ENCODE measurements around the gene RAB30. TPM values are rescaled to one million over a fixed set of nuclear protein-coding genes. Genes with fewer than 3 reads are reported as not detected.
A peak's percentile ranks its signal among the peaks of the same experiment; 100 is the strongest.

RAB30 gene
- total RNA-seq, 2 experiments from 2014 or later = 76.2 to 79.2 TPM

GRCh38 chr11:83079820-83080219, 8.1 kb upstream of the RAB30 start:
- intact Hi-C loops (cut with DNase I, micrococcal nuclease) = loop anchor here in 1 of 2 experiments (5.0 kb wide), 1 partner anchor 37 kb away; no protein-coding TSS in a partner anchor
- no peak overlapping the region for H3K27ac ChIP-seq (ENCODE audit: low read depth in 1 of 2, low read length in 2 of 2)
- H3K4me3 ChIP-seq (ENCODE audit: low read length) = no peak overlapping the region
- peaks cover 5% of the 10 kb centered on the region for H3K4me1 ChIP-seq (ENCODE audit: insufficient read depth, low read length)
- no peak for TF ChIP-seq CTCF (IDR thresholded peaks at IDR 0.05)
- H3K36me3 Mint-ChIP-seq (ENCODE audit: low read depth) = peaks cover 27% of the 10 kb centered on the region
- no peak for DNase-seq
- H3K4me1 Mint-ChIP-seq (ENCODE audit: low read depth) = peaks cover 31% of the 10 kb centered on the region
- peak overlapping the region; percentile 63 for H3K27ac Mint-ChIP-seq
- H3K9me3 Mint-ChIP-seq = no peaks in the 10 kb centered on the region
- ATAC-seq (ENCODE audit: poor library complexity) = no peak
- H3K27me3 Mint-ChIP-seq = no peaks in the 10 kb centered on the region
- no peaks in the 10 kb centered on the region for H3K27me3 ChIP-seq (ENCODE audit: control insufficient read depth in 1 of 2, insufficient read depth in 2 of 2, low read length in 2 of 2)
- POLR2A ChIA-PET = interaction anchor here (1.0 kb wide), 3 partner anchors 8 to 179 kb away, joined by 3 to 4 read pairs (median 3); partner anchors contain the start of genes PCF11, PRCP and RAB30
- CTCF ChIA-PET = no interaction called here
- H3K9me3 ChIP-seq (ENCODE audit: control insufficient read depth in 1 of 2, insufficient read depth in 1 of 2, low read length in 2 of 2) = no peaks in the 10 kb centered on the region
- peaks cover 7% of the 10 kb centered on the region for H3K36me3 ChIP-seq (ENCODE audit: insufficient read depth, low read length)
- no peak overlapping the region for H3K4me3 Mint-ChIP-seq

- H3K4me3 ChIP-seq (ENCODE audit: low read length) = no peak overlapping the region
- Mint-ChIP-seq H3K4me1 (ENCODE audit: low read depth) (peaks cover 31% of the 10 kb centered on the region), H3K4me3 (no peak overlapping the region), H3K9me3 (no peaks in the 10 kb centered on the region), H3K27me3 (no peaks in the 10 kb centered on the region), H3K27ac (peak overlapping the region; percentile 78), H3K36me3 (ENCODE audit: low read depth) (peaks cover 38% of the 10 kb centered on the region)
- ChIA-PET POLR2A (interaction anchor here (0.9 to 8.4 kb wide), 2 partner anchors 80 to 118 kb away, joined by 4 to 186 read pairs; partner anchors contain the start of gene PCF11), CTCF (interaction anchor here (1.0 to 1.7 kb wide), 2 partner anchors 9 to 54 kb away, joined by 3 to 4 read pairs; no protein-coding TSS in a partner anchor)
- no peak for TF ChIP-seq CTCF (IDR thresholded peaks at IDR 0.05)
- H3K9me3 ChIP-seq (ENCODE audit: control insufficient read depth in 1 of 2, insufficient read depth in 1 of 2, low read length in 2 of 2) = no peaks in the 10 kb centered on the region
- H3K4me1 ChIP-seq (ENCODE audit: insufficient read depth, low read length) = peaks cover 13% of the 10 kb centered on the region
- no peak overlapping the region for H3K27ac ChIP-seq (ENCODE audit: low read depth in 1 of 2, low read length in 2 of 2)
- DNase-seq = no peak
- intact Hi-C loops (cut with DNase I, micrococcal nuclease) = loop anchor here in 1 of 2 experiments (5.0 kb wide), 1 partner anchor 39 kb away; no protein-coding TSS in a partner anchor
- H3K27me3 ChIP-seq (ENCODE audit: control insufficient read depth in 1 of 2, insufficient read depth in 2 of 2, low read length in 2 of 2) = no peaks in the 10 kb centered on the region
- ATAC-seq (ENCODE audit: poor library complexity) = no peak
- H3K36me3 ChIP-seq (ENCODE audit: insufficient read depth, low read length) = peaks cover 12% of the 10 kb centered on the region
Measured at GRCh38 chr11:83078269-83078668, 6.6 kb upstream of the RAB30 start.

GRCh38 chr11:83073884-83074283, 2.2 kb upstream of the RAB30 start:
- no peak overlapping the region for H3K4me3 ChIP-seq (ENCODE audit: low read length)
- no peak overlapping the region for H3K27ac ChIP-seq (ENCODE audit: low read depth in 1 of 2, low read length in 2 of 2)
- no peaks in the 10 kb centered on the region for H3K9me3 ChIP-seq (ENCODE audit: control insufficient read depth in 1 of 2, insufficient read depth in 1 of 2, low read length in 2 of 2)
- ChIA-PET POLR2A (interaction anchor here (0.6 to 8.4 kb wide), 8 partner anchors 11 to 173 kb away, joined by 3 to 186 read pairs (median 6); partner anchors contain the start of genes ANKRD42, DDIAS, PCF11 and PRCP), CTCF (interaction anchor here (0.9 to 1.2 kb wide), 4 partner anchors 9 to 176 kb away, joined by 3 to 4 read pairs (median 3); no protein-coding TSS in a partner anchor)
- no peak for TF ChIP-seq CTCF (IDR thresholded peaks at IDR 0.05)
- H3K27ac Mint-ChIP-seq = no peak overlapping the region
- no peaks in the 10 kb centered on the region for H3K9me3 Mint-ChIP-seq
- H3K27me3 ChIP-seq (ENCODE audit: control insufficient read depth in 1 of 2, insufficient read depth in 2 of 2, low read length in 2 of 2) = no peaks in the 10 kb centered on the region
- H3K4me1 ChIP-seq (ENCODE audit: insufficient read depth, low read length) = peaks cover 35% of the 10 kb centered on the region
- ATAC-seq (ENCODE audit: poor library complexity) (no peak), DNase-seq (no peak)
- H3K4me3 Mint-ChIP-seq = no peak overlapping the region
- peaks cover 8% of the 10 kb centered on the region for H3K36me3 ChIP-seq (ENCODE audit: insufficient read depth, low read length)
- H3K27me3 Mint-ChIP-seq = no peaks in the 10 kb centered on the region
- H3K36me3 Mint-ChIP-seq (ENCODE audit: low read depth) = peaks cover 38% of the 10 kb centered on the region
- peaks cover 15% of the 10 kb centered on the region for H3K4me1 Mint-ChIP-seq (ENCODE audit: low read depth)
- intact Hi-C loops (cut with DNase I, micrococcal nuclease) = loop anchor here in 1 of 2 experiments (5.0 kb wide), 2 partner anchors 43 to 207 kb away; no protein-coding TSS in a partner anchor
